ENCODE results near the gene NHP2.

- no peak for TF ChIP-seq CTCF (IDR thresholded peaks at IDR 0.05; ENCODE audit: low read depth, low read length)
- no peak for TF ChIP-seq EZH2phosphoT487 (IDR thresholded peaks at IDR 0.05; ENCODE audit: low read depth)
Measured at GRCh38 chr5:178121391-178122276, 32.1 kb downstream of the NHP2 start.
